NOMO-1 treated with dmso at 0.1 percent for 144 hours (cell line): Measurements from ENCODE around the gene NBAS.

Source experiments
- DNase-seq: peaks from one replicate; lab custom pipeline; 2025; ENCODE audit not compliant: unreplicated experiment; lab: John Stamatoyannopoulos, UW

Gene NBAS

DNA sequence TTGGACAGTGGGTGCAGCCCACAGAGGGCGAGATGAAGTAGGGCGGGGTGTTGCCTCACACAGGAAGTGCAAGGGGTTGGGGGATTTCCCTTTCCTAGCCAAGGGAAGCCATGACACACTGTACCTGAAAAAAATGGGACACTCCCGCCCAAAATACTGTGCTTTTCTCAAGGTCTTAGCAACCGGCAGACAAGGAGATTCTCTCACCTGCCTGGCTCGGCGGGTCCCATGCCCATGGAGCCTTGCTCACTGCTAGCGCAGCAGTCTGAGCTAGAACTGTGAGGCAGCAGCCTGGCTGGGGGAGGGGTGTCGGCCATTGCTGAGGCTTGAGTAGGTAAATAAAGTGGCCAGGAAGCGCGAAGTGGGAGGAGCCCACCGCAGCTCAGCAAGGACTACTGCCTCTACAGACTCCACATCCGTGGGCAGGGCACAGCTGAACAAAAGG lies 244.7 kb downstream of the NBAS start:
- DNase-seq, result no peak

DNA sequence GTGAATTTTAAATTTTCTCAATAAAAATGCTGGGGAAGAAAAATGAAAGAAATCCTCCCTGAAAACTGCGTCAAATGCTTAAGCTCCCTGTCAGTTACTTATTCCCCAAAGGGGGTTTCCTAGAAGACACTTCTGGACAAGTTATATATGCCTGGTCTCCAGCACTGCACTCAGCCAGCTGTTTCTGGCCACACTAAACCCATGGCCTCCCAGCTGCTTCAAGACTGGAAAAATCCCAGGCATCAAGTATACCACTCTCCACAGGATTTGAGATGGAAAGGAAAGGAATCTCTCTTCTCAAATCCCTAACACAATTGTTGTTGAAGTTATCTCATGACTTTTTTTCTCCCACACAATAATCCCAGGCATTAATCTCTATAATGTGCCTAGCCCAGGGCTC lies 245.7 kb downstream of the NBAS start:
- DNase-seq, result no peak

DNA sequence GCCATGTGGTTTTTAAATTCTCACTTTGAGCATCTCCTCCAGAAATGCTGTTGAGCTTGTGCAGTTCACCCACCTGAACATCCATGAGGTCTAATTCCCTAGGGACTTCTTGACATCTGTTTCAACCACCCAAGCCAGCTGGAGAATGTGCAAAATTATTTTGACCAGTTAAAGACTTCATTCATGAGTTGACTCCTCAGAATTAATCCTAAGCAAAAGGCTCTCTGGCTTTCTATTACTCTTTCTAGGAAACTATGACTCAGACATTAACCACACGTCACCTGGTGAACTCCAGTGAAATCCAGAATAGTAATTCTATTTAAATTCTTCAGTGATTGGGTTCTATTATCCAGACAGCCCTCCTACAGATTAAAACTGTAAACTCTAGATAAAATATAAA lies 247.5 kb downstream of the NBAS start:
- DNase-seq, result no peak

DNA sequence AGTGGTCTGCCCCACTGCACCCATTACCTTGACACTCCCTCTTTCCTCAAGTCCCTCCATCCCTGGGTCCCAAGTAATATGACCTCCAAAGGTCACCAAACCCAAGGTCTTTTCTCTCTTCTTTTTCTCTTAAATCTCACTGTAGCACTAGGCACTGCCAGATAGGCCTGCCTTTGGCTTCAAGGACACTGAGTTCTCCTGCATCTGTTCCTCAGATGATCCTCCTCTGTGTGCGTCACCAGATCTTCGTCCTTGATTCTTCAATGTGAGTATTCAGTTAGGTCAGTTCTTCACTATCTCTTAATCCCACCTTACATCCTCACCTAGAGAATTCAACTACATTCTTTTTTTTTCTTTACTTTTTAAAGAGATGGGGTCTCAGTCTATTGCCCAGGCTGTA lies 249.2 kb downstream of the NBAS start:
- DNase-seq, result no peak

DNA sequence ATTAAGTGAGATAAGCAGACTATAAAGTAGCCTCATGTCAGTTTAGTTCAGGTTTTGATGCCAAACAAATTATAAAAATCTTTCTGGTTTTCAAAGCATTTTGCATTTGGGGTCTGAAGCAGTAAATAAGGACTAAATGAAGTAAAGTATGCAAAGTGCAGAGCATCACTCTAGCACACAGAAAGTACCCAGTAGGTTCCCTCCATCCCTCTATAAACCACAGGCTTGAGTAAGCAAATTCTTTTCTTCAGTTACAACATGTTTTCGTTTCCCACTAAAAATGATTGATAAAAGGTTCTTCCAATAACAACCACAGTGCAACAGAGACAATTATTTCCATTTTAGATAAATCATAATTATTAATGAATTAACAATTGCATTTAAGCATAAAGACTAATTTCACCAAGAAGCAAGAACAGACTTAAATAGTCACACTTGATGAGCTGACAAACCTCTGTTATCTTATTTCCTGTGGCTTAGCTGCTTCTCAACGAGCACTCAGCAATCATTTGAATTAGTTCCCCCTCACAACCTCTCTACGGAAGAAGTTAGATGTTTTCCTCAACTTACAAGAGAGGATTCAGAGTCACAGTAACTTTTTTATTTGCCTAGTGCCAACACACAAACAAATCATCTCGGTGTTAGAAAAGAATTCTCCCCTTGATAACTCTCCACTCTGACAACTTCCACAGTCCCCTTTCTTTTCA lies 249.8 kb downstream of the NBAS start:
- no peak for DNase-seq

DNA sequence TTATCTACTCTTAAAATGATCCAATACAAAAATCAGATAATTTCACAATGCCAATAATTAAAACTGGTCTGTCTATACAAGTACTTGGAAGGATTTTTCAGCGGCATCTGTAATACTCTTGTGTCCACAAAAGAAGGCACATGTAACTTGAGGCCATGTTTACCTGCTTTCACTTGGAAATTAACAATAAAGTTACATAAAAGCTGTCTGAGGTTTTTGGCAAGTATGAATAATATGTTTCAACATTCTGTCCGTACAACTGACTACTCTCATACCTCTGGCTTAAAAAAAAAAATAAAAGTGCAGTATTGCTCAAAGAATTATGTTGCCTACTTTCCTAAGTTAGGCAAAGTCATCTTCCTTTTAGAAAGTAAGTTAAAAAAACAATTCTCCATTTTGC lies 253.6 kb downstream of the NBAS start:
- no peak for DNase-seq

DNA sequence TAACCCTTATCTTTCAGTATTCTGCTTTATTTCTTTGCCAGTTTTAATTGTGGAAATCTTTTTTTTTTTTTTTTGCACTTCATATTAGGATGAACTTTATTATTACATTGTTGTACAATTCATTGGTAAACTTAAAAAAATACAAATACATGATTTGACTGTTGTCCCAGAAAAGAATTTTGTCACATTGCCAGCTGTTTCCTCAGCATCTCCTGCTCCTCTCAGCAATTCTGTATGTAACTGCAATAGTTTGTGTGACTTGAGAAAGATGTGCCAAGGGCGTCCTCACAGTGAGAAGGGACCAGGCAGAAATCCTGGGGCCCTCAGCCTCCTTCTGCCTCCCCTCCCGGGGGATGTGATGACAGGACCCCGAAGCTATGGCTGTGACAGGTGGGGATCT lies 254.4 kb downstream of the NBAS start:
- DNase-seq, result no peak

DNA sequence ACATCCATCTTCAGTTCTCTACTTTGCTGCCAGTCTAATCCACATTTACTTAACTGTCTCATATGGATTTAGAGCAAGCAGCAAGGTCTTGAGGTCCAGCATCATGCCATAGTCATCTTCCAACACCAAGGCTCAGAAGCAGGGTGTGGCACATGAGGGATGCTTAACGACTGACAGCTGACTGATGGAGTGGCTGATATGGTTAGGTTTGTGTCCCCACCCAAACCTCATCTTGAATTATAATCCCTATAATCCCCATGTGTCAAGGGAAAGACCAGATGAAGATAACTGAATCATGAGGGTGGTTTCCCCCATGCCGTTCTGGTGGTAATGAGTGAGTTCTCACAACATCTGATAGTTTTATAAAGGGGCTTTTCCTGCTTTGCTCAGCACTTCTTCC lies 257.3 kb downstream of the NBAS start:
- no peak for DNase-seq

DNA sequence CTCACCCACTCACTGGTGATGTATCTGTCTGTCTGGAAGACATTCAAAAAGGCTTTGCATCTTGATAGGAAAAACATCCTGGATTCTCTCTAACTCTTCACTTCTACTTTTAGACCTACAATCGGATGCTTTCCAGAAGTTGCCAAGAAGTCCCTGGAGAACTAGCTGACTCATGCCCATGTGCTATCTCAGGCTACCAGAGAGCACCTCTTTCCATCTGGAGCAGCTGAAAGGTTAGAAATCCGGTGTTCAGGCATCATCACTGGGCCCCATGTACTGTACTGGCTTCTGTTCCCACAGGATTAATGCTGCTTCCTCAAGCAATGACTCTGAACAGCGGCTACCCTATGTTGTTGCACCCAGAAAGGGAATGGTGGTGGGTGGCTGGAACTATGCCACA lies 259.0 kb downstream of the NBAS start:
- DNase-seq, result no peak

DNA sequence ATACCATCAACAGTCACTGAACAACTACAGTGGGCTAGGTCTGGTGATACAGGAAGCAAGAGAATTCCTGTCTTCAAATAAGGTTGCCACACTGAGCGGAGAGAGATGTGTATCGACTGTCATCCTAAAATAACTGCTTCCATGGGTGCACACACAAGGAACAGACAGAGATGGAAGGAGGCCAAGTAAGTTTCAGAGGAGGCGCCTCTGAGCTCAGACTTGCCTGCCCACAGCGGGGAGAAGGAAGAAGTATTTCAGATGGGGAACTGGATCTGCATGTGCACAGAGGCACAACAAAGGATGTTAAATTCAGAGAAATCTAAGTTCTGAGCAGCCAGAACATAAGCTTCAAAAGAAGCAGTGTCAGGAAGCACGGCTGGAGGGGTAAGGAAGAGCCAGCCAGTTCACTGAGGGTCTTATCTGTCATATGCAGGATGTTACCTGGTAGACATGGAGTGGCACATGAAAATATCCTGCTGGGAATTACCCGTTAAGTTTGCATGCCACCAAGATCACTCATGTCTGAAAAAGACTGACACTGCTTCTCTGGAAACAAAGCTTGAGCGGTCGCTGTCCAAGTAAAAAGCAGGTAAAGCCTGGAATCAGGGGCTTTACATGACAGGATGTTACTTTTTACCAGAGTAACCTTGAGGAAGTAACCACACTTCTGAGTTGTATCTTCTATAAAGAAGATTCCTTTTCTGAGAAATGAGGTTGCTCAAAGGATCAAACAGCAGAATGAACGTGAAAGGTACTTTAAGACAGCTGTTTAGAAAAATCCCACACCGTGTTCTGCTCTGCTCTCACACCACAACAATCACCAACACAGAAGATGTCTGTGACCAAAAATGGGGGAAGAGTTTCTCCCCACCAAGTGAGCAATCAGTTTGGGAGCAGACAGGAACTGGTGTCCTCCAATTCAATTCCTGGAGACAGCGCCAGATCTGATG lies 260.2 kb downstream of the NBAS start:
- DNase-seq, result no peak

DNA sequence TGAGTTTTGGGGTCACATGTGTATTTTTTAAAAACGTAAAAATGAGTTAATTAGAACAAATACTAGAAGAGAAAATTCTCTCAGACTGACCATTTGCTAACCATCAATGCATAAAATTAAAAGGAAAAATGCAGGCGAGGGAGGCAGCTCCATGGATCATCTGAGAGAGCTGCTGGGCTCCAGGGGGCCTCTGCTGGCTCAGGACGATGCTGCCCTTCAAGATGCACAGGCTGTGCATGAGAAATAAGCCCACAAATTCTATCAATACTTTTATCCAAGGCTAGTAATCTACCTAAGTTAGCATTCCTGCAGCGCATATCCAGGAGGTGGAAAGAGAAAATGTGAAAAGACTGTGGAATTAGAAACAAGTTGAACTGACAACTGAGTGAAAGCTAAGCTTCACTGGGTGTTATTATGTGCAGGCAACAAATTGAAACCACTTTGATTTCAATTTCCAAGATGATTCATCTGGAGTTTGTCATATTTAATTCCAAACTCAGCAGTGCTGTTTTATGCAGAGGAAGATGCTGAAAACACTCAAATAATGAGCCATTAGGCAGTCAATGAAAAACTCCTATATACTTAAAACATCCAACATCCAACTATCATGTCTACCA lies 261.1 kb downstream of the NBAS start:
- DNase-seq, result no peak

DNA sequence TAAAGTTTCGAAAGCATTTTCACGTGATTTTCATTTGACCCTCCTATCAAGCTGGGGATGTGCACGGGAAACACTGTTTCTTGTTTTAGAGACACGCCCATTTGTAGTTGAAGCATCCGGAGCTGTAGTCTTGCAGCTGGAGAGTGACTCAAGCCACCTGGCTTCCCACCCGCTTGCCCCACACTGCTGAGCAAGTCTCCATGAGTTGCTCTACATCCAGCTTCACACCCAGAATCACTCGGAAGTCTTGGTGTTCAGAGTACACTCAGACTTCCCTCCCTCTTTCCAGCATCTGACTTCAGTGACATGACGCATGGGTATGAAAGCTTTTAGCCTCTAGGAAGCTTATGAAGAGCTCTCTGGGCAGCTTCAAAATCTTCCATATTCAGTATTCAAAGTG lies 262.4 kb downstream of the NBAS start:
- DNase-seq, result no peak

DNA sequence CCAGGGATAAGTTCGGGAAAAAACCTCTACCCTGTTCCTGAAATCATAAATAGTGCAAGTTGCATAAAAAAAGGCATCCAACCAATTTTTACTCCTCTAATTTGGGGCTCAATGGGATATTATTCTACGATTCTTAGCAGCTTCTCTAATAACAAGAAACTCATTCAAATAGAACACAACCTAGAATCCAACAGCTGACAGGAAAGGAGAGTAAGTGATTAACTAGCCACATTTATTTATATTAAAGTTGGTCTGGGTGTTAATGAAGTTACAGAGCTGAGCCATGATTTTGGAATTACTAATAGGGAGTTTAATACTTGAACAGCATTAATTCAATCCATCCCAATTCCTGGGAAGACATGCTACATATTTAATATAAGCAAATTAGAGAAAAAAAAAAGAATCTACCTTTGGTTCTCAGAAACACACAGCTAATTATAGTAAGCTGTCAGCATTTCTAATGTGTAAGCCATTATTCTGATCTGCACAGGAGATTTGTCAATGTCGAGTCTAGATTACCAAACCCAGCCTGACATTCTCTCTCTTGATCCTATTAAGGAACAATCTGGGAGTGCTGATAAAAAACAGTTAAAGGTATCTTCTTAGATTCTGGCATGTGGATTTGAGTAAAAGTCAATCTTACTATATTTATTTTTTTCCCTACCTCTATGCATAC lies 267.7 kb downstream of the NBAS start:
- no peak for DNase-seq

DNA sequence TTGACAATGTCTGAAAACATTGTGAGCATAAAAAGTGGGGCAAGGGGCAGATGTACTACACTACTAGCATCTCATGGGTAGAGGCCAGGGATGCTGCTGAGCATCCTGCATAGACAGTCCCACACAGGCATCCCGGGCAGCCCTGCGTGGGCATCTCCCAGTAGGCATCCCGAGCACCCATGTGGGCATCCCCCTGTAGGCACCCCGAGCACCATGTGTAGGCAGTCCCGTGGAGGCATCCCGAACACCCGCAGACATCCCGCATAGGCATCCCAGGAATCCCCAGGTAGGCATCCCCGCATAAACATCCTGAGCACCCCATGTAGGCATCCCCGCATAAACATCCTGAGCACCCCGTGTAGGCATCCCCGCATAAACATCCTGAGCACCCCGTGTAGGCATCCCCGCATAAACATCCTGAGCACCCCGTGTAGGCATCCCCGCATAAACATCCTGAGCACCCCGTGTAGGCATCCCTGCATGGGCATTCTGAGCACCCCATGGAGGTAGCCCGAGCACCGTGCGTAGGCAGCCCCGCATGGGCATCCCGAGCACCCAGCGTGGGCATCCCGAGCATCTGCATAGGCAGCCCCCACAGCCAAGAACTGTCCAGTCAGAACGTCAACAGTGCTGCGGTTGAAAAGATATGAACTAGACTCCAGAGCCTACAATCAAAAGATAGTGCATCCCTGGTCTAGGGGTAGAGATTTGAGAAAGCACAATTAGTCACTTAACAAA lies 273.5 kb downstream of the NBAS start:
- DNase-seq, result no peak

DNA sequence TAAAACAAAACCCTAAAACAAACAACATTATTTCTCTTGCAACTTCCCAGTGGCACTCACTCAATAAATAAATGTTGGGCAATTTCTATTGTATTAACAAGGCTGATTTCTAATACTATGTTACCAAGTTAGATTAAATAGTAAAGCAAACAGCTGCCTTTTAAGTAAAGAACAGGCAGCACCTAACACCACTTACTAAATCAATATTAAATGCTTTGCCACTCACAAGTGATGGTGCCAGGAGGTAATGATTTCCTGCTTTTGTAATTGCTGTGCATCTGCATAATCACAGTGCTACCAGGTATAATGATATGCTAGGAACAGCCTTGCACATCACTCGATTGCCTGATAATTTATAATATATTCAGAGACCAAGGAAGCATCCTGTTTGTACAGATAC lies 276.5 kb downstream of the NBAS start:
- DNase-seq, result no peak

DNA sequence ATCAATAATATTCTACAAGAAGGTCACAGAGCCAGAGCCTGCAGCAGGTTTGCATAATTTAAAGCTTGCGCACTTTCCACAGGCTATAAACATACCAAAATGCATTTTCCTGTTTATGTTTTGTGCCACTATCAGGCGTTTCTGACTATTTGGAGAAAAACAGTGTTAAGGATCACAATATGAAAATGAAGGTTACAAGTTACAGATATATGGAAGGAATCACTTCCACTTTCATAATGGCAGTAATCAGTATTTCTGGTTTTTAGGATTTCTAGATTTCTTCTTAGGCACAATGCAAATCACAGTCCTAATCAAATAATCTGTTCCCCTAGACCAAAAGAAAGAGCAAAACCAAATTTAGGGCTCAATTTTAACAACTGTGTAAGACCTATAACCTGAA lies 279.5 kb downstream of the NBAS start:
- no peak for DNase-seq

DNA sequence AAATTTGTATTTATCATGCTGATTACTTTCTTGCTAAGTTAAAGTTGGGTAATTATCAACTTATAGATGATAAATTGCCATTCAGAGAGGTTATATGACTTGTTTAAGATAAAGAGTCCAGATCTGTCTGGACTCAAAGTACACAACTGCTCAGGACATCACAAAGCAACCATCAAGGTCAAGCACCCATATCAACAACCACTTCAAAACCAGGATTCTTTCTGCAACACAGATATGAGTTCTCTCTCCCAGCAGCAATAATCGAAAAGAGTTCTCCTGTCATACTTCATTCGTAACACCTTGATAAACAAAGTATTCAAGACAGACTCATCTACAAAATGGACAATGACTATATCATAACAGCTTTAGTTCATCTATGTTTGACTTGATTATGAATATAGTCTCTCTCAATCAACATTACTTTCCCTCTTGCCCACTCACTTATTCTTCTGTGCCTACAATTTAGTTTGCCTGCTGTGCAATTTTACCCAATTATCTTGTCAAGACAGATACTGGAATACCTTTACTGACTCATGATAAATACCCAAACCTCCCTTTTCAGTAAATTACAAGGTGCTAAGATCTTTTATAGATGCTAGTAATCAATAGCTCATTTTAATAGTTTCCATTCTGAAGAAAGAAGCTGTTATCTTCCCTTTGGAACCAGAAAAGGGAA lies 281.8 kb downstream of the NBAS start:
- DNase-seq, result no peak

DNA sequence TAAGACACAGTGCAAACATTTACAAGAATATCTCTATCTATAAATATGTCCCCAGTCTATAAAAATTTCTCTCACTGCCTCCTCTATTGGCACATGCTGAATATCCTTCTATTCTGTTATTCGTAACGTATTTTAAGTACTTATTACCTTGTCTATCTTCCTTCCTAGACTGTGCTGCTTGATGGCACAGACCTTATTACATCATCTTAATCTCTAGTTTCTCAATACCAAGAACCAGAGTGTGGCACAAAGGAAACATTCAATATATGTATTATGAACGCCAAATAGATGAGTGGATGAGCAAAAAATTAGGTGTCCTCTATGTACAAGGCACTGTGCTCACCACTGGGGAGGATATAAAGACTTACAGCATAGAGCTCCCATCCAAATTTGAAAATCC lies 282.8 kb downstream of the NBAS start:
- no peak for DNase-seq

DNA sequence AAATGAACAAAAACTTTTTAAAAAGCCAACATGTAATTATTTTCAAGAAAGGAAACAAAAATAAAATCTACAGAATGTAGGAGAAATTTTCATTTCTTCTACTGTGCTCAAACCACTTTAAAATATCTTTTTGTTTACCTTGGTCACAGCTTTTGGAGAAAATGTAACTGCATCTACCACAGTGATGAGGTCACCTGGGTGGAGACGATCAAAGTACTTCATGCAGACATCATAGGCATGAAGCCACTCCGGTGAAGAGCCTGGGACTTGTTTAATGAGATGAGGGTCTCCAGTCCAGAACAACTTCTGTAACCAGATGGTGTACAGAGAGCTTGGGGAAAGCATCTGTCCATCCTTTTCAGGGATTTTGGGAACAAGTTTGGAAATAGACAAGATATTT lies 285.8 kb downstream of the NBAS start:
- no peak for DNase-seq

DNA sequence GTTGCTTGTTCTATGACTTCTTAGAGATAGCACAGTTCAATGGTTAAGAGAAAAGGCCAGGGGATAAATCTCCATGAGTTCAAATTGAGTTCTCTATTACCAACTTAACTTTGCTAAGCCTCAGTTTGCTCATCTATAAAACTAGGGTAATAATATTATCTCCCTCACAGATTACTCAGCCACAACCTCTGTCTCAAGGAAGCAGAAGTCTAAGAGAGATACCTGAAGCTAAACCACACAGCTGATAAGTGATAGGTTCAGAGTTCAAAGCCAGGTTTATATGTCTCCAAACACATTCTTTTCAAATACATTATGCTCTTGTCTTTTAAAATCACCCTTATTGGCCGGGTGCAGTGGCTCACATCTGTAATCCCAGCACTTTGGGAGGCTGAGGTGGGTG lies 287.7 kb downstream of the NBAS start:
- DNase-seq, result no peak
